ENCODE measurements around the gene COMMD6.

COMMD6 gene

DNA sequence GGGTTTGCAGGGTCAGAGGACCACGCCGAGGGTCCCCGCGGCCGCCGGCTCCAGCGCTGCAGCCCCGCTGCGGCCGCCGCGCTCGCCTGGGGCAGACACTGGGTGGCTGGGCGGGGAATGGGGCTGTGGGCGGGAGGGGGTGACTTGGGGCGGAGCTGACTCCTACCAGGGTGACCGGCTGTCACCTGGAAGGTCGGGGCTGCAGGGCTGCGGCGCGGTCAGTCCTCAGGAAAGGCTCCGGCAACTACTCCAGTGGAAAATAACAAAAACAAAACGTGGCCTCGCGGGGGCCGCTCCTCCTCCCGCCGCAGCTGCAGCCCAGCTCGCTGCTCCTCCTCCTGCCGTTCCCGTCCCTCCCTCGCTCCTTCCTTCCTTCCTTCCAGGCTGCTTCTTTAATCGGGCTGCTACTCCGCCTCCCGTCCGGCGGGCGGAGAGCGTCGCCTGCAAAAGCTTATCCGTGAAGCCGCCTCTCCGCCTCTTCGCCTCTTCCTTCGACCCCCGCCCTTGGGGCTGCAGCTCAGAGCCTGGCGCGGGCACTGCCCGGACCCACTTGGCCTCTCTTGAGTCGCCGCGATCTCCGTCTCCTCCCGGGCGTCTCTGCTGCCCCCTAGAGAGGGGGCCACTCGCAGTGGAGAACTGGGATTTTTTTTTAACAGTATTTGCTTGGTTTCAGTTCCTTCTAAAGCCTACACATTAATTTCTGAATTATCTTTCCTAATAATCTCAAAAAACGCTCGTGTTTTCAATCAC lies 55.4 kb downstream of the COMMD6 start, which contains the start of gene TBC1D4:
TBC1D4 (minus strand) TSS at position 100 of the 750 bp plus-strand sequence. CDS start 402 bp downstream, outside the sequence.
- peak in 1 of 2 donors; percentile 13 for DNase-seq (ENCODE audit: low read depth in 2 of 2)

DNA sequence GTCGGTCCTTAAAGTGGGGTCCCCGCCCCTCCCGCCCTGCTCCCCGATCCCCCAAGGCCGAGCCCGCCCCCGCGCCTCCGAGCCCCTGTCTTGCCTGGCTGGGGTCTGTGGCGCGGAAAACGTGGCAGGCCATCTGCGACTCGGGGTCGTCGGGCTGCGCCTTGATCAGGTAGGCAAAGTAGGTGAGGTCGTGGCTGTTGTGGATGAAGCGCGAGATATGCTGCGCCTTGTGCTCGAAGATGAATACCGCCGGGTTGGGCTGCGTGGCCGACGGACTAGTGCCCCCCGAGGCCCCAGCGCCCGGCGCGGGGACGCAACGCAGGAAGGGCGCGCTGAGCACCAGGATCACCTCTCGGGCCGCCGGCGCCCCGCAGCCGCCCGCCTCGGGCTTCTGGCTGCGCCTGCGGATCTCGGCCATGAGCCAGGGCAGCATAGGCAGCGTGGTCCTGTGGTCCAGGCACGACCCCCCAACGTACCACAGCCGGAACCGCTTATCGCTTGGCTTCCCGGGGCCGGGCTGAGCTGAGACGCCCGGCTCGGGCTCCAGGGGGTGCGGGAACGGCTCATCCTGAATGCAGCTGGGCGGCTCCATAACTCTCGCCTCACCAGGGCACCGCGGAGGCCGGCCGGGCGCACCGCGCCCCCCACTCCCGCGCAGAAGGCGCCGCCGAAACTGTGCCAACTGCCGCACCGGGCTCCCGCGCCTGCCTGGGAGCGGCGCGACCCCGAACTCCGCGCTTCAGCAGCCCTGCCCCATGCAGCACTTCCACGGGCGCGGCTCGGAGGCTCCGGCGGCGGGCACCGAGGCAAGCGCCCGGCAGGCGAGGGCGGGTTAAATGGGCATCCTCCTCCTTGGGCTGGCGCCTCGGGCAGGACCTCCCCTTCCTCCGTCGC lies 56.2 kb downstream of the COMMD6 start:
- DNase-seq (ENCODE audit: low read depth in 2 of 2), result no peak

DNA sequence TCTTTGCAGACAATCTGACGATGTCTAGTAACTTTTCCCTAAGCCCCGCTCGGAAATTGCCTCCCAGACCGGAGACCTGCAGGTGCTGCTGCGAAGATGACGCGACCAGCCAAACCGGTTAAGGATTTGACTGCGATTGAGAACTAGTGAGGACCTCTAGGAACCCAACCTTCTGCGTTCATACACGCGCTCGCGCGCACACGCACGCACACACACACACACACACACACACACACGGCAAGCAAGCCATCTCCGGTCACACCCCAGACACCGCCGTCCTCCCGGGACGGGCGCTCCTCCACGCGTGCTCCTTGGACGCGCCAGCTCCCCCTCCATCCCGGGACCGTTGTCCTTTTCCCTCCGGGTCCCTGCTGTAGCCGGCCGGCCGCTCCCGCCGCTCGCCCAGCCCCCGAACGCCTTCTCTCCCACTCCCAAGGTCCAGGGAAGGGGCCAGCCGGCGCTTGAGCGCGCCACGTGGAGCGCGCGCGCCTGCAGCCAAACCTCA lies 56.9 kb downstream of the COMMD6 start:
- DNase-seq (ENCODE audit: low read depth in 2 of 2), result no peak

DNA sequence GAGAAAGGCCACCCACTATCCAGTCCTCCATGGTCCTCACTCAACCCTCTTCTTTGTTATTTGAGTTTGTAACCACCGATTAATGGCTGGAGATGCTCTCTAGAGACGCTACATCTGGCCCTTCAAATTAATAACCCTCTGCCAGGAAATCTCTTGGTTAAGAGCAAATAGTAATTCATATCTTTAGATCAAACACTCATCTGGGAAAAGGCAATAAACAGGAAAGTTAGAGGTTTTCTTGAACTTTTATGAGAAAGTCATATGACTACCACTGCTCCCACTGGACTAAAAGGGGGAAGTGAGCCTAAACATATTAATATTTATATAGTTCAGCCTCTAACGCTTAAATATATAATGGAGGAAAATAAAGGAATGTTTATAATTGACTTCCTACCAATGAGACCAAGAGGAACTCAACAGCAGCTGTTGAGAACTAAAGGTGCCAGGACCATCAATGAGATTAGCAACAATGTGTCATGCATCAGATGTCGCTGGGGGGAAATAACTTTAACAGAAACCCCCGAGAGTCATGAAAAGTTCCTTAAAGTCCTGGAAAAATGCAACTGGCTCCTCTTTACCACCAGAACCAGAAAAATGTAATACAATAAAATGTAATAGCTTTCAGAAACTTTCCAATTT lies 58.4 kb downstream of the COMMD6 start:
- DNase-seq (ENCODE audit: low read depth in 2 of 2), result no peak

DNA sequence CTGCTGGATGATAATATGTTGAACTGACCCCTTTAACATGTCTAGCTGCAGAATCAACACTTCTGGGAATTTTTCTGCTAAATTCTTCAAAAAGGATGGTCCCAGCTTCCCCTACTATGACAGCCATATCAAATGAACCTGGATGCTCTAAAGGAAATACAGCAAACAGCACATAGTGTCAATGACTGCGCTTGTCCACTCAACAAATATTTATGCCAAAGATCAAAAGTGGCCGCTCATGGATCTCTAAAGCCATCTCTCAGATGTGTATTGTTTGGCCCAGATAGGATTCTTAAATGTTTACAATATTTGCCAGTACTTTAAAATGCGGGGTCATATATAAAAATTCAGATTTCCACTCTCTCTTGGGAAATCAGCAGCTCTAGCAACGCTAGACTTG lies 59.0 kb downstream of the COMMD6 start:
- no peak for DNase-seq (ENCODE audit: low read depth in 2 of 2)

Measured in activated CD8-positive, alpha-beta memory T cell treated with anti-CD3 and anti-CD28 coated beads for 4 hours (primary cell).